HG03457 (cell line): ENCODE data around the gene NSMCE3.
A peak's percentile ranks its signal among the peaks of the same experiment; 100 is the strongest.
"Not testable (repeated sequence)": the region's sequence is repeated elsewhere in the genome, so short reads cannot be mapped to it uniquely, and the experiment has no call there.

Source experiments
- ATAC-seq: cut with Tn5 transposase; IDR thresholded peaks from one replicate; pipeline ENCODE4 v1.9.1; 2021; ENCODE audit warnings: moderate number of reproducible peaks; ENCODE audit not compliant: unreplicated experiment

The NSMCE3 gene

GRCh38 chr15:29270976-29271375 lies 1.4 kb upstream of the NSMCE3 start:
- ATAC-seq, result no peak

GRCh38 chr15:29270169-29270955 lies 740 bp upstream of the NSMCE3 start:
- peak; percentile 26 for ATAC-seq

GRCh38 chr15:29268706-29269484 lies 727 bp downstream of the NSMCE3 start:
- ATAC-seq, result peak; percentile 14

GRCh38 chr15:29266052-29266582 lies 3.5 kb downstream of the NSMCE3 start:
- no peak for ATAC-seq

- ATAC-seq, result no peak
Observed at GRCh38 chr15:29263289-29263688, 6.3 kb downstream of the NSMCE3 start.

- ATAC-seq, result no peak
Observed at GRCh38 chr15:29262738-29263137, 6.9 kb downstream of the NSMCE3 start.

GRCh38 chr15:29260896-29261295 lies 8.7 kb downstream of the NSMCE3 start:
- ATAC-seq, result no peak

GRCh38 chr15:29259233-29259632 lies 10.4 kb downstream of the NSMCE3 start:
- ATAC-seq, result no peak

- ATAC-seq, result no peak
Observed at GRCh38 chr15:29252234-29252633, 17.4 kb downstream of the NSMCE3 start.

- no peak for ATAC-seq
Observed at GRCh38 chr15:29244544-29244943, 25.1 kb downstream of the NSMCE3 start.

GRCh38 chr15:29244123-29244522 lies 25.5 kb downstream of the NSMCE3 start:
- ATAC-seq, result no peak

- ATAC-seq, result no peak
Observed at GRCh38 chr15:29242456-29243242, 27.0 kb downstream of the NSMCE3 start.

GRCh38 chr15:29241207-29241606 lies 28.4 kb downstream of the NSMCE3 start:
- ATAC-seq, result no peak

- no peak for ATAC-seq
Observed at GRCh38 chr15:29239395-29239794, 30.2 kb downstream of the NSMCE3 start.

GRCh38 chr15:29233566-29233965 lies 36.1 kb downstream of the NSMCE3 start:
- no peak for ATAC-seq

- no peak for ATAC-seq
Observed at GRCh38 chr15:29226436-29227208, 43.0 kb downstream of the NSMCE3 start.

GRCh38 chr15:29225534-29226234 lies 43.9 kb downstream of the NSMCE3 start:
- ATAC-seq, result no peak

- not testable (repeated sequence) for ATAC-seq
Observed at GRCh38 chr15:29224987-29225363, 44.6 kb downstream of the NSMCE3 start.

- ATAC-seq, result not testable (repeated sequence)
Observed at GRCh38 chr15:29224235-29224986, 45.2 kb downstream of the NSMCE3 start.
